Daoy (cell line): Measurements from ENCODE around the gene PRSS53. TPM values are rescaled to one million over a fixed set of nuclear protein-coding genes. Genes with fewer than 3 reads are reported as not detected.
"Not testable (repeated sequence)": the region's sequence is repeated elsewhere in the genome, so short reads cannot be mapped to it uniquely, and the experiment has no call there.

ENCODE experiments used
- DNase-seq: peaks from one replicate; pipeline ENCODE4 v3.0.0-alpha.2; 2015; ENCODE audit warnings: low read depth
- total RNA-seq: library from RNA; depleted of rRNA; stranded (reverse); fragments of >200 nt; shearing (Covaris generic); gene quantifications from 2 replicates; pipeline ENCODE4 v1.2.3, GENCODE V29; 2014

The PRSS53 gene
- total RNA-seq, 1 experiment from 2014 or later, result 1.2 TPM

DNA sequence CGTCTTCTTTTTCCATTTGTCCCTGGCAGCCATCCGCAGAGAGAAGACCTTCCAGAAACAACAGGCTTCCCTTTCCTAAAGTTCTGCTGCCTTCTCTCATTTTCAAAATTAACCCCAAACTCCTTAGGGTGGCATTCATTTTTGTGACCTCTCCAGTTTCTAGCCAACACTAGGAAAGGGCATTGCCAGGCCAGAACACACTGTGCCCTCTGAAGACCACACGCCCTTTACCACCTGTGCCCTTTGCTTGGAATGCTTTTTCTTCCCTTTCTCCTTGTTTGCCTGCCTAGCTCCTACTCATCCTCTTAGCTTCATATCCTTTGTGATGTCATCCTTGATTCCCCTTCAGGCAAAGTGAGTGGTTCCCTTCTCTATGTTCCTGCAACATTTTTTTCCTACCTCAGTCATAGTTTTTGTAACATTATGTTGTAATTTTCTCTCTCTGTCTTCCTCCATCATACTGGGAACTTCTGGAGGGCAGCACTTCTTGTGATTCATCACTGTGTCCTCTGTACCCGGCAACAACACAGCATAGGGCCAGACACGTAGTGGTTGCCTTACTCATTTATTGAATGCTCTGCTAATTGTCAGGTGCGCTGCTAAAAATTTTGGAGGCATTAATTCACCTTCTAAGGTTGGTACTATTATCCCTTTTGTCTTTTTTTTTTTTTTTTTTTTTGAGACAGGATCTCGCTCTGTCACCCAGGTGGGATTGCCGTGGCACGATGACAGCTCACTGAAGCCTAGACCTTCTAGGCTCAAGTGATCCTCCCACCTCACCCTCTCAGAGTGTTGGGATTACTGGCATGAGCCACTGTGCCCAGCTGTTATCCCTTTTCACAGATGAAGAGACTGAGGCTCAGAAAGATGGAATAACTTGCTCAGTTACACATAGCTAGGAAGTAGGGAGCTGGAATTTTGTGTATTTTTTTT is 29.7 kb upstream of the PRSS53 start:
- no peak for DNase-seq

DNA sequence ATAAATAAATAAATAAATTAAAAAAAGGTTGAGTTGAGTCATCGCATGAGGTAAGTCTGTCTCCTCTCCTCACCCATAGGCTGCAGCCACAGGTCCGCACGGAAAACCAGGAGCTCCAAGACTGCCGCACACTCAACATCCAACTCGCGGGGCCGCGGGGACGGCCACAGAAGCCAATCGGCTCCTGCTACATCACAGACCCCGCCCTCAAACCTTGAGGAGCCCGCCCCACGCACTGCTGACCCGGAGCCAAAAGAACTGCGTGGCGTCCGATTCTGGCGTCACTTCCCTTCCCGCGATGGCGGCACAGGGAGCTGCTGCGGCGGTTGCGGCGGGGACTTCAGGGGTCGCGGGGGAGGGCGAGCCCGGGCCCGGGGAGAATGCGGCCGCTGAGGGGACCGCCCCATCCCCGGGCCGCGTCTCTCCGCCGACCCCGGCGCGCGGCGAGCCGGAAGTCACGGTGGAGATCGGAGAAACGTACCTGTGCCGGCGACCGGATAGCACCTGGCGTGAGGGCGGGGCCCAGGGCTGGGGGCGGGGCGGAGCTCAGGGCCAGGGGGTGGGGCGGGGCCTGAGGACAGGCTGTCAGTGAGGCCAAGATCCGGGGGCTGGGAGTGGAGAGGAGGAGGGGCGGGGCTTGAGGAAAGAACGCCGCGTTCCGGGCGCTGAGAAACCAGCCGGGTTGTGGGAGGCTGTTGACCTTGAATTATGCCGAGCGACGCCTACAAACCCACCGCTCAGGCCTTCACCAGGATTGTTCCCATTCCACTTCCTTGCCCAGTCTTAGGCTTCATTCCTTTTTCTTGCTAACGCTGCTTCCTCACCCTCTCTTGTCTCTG is 28.9 kb upstream of the PRSS53 start, which contains the start of gene KAT8:
Gene KAT8 (plus strand): TSS at position 281 of the 839 bp plus-strand sequence. CDS start 18 bp downstream, at position 299.
- peak; percentile 98 for DNase-seq

DNA sequence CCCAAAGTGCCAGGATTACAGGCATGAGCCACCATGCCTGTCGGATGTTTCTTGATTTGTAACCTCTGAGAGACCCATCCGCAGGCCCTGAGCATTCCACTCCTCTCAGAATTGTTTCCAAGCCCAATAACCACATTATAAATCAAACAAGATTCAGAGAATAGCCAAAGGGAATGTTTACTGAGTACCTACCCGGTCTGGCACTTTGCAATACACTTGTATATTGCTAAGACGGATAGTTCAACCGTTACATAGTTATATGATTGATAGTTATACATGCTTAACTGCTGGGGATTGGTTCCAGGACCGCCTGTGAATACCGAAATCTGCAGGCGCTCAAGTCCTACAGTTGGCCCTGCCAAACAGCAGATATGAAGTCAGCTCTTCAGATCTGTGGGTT is 25.7 kb upstream of the PRSS53 start:
- no peak for DNase-seq

DNA sequence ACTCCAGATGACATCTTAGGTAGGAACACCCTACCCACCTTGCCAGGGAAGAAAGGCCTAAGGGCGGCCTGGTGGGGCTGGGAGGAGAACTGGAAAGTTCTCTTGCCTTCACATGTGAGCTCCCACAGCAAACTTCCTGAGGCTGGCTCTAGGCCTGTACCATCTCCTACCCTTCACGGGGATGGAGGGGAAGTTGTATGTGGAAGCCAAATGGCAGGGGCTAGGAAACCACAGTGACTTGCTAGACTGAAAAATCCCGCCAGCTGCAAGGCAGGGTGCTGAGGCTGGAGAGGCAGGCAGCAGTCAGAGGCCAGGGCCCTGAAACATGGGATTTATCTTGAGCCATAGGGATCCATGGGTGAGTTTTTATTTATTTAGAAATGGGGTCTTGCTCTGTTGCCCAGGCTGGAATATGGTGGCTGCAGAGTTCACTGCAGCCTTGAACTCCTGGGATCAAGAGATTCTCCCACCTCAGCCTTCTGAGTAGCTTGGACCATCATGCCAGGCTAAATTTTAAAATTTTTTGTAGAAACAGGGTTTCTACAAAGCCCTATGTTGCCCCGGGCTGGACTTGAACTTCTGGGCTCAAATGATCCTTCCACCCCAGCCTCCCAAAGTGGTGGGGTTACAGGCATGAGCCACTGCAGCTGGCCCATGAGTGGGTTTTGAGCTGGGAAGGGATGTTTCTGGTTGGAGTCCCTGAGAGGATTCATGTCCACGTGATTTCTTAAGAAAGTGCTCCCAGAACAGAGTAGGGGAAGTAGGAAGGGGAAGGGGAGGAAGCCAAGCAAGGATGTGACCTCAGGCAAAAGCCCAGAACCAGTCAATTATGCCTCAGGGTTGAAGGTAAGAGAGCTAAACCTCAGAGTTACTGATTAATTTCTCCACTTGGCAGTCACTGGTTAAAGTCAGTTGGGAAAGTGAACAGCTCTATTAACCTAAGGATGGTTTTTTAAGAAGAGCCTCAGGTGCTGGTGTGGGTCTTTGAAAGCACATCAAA is 24.7 kb upstream of the PRSS53 start:
- no peak for DNase-seq

DNA sequence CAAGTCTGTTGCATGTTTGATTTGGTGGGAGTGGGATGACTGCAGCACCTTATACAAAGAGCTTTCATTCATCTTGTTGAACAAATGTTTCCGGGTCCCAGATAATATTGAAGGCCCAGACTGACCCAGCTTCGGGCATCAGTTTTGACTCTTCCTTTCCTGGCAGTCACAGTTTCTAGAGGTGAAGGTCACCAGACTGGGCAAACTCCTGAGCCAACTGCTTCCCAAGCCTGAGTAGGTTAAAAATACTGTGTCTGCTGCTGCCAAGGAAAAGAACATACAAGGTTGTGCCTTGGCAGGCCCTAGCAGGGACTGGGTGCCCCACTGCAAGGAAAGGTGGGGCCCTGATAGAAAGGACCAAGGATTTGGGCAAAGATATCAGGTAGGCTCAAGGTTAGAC is 24.0 kb upstream of the PRSS53 start:
- DNase-seq, result no peak

DNA sequence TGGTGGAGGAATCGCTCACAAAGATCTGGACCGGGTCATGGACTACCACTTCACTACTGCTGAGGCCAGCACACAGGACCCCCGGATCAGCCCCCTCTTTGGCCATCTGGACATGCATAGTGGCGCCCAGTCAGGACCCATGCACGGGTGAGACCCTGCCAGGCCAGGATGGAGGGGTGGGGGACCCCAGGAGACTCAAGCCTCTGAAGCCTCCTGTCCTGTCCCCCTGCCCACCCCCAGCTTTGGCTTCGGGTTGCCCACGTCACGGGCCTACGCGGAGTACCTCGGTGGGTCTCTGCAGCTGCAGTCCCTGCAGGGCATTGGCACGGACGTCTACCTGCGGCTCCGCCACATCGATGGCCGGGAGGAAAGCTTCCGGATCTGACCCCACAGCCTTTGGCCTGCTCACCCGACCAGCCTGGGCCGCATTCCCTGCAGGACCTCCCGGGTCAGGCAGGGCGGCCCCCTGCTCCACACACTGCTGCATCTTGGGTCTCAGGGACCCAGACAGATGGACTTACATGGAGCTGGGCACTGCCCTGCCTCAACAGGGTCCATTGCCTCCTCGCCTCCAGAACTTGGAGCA is 23.2 kb upstream of the PRSS53 start:
- DNase-seq, result no peak

DNA sequence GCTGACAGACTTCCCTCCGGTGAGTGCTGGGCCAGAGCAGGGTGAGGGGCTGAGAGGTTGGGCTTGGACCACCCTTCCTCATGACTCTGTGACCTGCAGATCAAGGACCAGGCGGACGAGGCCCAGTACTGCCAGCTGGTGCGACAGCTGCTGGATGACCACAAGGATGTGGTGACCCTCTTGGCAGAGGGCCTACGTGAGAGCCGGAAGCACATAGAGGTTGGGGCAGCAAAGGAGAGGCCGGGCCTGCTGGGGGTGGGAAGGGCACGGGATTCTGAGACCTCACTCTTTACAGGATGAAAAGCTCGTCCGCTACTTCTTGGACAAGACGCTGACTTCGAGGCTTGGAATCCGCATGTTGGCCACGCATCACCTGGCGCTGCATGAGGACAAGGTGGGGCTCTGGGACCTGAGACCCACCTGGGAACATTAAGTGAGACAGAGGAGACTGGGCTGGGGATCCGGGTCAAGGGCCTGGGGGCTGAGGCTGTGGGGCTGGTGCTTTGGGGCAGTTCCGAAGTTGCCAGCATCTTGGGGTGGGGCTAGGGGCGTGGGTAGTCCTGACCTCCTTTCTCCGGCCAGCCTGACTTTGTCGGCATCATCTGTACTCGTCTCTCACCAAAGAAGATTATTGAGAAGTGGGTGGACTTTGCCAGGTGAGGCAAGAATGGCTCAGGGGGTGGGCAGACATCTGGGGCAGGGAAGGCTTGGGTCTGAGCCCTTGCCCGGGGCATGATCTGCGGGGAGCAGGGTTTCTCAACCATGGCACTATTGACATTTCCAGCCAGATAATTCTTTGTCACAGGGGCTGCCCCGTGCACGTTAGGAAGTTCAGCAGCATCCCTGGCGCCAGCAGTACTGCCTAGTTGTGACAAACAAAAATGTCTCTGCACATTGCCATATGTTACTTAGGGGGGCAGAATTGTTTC is 21.6 kb upstream of the PRSS53 start:
- DNase-seq, result no peak

DNA sequence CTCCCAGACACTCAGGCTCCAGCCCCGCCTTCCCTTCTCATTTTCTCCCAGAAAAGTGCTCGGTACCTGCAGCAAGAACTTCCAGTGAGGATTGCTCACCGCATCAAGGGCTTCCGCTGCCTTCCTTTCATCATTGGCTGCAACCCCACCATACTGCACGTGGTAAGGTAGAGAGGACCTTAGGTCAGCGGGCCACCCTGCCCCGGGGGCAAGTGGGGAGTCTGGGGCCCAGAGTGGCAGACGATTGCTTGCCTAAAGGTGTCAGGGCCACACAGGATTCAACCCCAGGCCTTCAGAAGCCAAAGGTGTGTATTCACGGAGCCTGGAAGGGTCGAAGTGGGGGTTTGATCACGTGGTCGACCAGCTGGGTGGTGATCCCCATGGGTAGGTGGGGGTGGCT is 20.9 kb upstream of the PRSS53 start:
- no peak for DNase-seq

DNA sequence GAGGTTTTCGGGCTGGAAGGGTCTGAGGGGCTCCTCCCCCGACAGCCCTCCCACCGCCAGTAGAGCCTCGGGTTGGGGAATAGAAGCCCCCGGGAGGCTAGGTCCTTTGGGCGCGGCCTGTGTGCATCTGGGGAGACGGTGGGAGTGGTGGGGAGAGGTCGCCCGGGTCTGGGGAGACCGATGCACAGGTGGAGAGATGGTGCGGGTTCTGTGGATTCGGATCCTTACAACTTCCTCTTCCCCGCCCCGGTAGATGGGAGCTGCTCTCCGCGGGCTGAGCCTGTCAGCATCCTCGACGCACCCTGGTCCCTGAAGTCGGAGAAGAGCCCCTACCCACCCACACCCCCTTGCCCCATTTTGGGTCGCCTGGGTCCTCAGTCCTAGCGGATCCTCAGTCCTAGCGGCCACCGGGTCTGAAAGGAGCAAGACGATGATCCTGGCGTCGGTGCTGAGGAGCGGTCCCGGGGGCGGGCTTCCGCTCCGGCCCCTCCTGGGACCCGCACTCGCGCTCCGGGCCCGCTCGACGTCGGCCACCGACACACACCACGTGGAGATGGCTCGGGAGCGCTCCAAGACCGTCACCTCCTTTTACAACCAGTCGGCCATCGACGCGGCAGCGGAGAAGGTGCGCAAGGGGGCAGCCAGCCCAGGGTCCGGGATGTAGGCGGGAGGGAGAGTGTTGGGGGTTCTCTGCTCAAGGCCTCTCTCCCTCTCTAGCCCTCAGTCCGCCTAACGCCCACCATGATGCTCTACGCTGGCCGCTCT is 20.2 kb upstream of the PRSS53 start:
- no peak for DNase-seq

DNA sequence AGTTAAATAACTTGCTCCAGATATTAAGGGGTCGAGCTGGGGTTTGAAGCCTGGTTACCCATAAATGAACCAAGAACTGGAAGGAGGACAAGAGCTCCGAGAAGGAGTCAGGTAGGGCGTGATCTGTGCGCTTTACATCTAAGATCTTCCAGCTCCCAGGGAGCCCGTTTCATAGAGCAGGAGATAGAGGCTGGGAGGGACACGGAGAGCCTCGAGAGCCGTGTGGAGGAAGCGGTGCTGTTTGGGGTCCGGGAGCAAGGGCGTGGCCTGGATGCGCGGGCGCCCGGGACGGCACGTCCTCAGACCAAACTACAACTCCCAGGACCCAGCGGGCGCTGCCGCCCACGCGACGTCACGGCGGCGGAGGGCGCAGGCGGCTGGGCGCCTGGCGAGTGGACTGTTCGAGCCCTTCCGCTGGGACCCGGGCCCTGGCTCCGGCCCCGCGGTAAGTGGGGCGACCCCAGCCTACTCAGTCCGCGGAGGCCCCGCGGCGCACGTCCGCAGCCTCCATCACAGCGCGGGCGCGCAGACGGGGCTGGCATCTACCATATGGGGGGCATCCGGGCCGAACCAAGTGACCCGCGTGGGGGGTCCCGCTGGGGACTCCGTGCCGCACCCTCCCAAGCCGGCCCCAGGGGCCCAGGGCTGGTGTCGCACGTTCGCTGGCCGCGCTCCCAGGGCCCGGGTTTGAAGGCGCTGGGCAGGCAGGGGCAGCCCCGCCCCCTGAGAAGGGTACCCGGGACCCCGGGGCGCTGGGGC is 19.5 kb upstream of the PRSS53 start, which contains the start of gene BCKDK:
Gene BCKDK (plus strand): TSS at position 352 of the 759 bp plus-strand sequence. CDS start 838 bp downstream, outside the sequence.
- DNase-seq, result peak; percentile 80

DNA sequence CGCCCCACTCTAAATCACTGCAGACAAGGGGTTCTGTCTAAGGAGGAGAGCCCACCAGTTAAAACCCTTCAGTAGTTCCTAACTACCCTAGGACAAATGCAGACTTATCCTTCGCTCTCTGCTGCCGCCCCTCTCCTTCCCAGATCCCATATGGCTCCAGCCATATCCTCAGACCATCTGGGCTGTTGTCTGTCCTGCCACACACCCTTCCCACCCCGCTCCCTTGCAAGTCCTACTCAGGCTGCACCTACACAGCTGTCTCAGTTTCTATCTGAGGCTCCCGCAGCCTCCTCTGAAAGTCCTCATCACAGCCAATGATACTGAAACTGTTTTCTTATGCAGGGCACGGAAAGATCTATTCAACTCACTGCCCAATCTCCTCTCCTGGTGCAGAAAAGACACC is 18.7 kb upstream of the PRSS53 start:
- no peak for DNase-seq

DNA sequence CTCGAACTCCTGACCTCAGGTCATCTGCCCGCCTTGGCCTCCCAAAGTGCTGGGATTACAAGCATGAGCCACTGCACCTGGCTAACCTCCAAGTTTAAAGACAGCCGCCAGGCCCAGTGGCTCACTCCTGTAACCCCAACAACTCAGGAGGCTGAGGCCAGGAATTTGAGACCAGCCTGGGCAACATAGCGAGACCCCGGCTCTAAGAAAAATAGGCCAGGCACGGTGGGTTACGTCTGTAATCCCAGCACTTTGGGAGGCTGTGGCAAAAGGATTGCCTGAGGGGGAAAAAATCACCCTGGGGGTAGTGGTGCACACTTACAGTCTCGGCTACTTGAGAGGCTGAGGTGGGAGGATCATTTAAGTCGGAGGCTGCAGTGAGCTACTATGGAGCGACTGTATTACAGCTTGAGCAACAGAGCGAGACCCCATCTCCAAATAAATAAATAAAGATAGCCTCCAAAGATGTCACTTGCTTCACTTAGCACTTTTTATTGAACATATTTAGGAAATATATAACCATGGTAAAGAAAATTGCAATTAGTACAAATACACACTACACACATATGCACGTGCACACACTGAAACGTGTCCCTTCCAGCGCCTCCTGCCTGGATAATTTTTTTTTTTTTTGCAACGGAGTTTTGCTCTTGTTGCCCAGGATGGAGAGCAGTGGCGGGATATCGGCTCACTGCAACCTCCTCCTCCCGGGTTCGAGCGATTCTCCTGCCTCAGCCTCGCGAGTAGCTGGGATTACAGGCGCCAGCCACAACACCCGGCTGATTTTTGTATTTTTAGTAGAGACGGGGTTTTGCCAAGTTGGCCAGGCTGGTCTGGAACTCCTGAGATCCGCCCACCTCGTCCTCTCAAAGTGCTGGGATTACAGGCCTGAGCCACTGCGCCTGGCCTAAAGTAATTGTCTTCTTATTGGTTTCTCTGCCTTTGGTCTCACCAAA is 18.0 kb upstream of the PRSS53 start:
- no peak for DNase-seq

DNA sequence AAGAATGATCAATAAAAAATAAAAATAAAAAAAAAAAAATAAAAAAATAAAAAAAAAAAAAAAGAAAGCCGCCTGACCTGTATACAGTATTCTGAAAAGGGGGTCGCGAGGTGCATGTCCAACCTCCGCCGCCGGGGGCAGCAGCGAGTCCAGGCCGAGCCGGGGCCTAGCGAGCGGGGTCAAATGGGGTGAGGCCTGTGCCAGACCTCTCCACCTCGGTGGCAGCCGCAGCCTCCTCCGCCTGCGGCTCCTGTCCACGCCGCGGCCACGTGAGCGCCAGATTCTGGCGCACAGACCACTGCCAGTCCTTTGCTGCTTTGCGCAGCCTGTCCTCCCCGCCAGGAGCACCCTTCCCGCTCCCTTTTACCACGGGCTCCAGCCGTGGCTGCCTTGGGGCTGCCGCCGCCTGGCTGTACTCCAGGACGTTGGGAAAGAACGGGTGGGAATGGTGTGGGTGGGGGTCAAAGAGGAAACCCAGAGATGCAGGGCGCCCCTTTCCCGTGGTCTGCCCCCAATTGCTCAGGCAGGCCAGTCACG is 17.0 kb upstream of the PRSS53 start:
- DNase-seq, result peak; percentile 64

DNA sequence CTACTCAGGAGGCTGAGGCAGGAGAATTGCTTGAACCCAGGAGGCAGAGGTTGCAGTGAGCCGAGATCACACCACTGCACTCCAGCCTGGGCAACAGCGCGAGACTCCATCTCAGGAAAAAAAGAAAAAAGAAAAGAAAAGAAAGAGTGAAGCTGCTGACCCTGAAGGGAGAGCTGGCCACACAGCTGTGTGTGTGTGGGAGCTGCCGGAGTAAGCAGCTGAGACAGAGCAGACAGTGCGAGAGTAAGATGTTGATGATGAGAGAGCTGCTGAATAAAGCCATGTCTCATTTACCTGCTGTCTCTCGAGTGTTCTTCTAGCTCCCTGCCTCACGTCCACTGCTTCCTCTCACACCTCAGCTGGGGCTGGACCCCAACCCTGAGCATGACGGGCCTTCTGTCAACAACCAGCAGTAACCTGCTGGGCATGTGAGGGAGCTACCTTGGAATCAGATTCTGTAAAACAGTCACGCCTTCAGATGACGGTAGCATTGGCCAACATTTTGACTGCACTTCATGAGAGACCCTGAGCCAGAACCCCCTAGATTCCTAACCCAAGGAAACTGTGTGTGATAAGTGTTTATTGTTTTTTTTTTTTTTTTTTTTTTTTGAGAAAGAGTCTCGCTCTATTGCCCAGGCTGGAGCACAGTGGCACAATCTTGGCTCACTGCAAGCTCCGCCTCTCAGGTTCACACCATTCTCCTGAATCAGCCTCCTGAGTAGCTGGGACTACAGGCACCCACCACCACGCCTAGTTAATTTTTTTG is 12.3 kb upstream of the PRSS53 start:
- DNase-seq, result not testable (repeated sequence)

DNA sequence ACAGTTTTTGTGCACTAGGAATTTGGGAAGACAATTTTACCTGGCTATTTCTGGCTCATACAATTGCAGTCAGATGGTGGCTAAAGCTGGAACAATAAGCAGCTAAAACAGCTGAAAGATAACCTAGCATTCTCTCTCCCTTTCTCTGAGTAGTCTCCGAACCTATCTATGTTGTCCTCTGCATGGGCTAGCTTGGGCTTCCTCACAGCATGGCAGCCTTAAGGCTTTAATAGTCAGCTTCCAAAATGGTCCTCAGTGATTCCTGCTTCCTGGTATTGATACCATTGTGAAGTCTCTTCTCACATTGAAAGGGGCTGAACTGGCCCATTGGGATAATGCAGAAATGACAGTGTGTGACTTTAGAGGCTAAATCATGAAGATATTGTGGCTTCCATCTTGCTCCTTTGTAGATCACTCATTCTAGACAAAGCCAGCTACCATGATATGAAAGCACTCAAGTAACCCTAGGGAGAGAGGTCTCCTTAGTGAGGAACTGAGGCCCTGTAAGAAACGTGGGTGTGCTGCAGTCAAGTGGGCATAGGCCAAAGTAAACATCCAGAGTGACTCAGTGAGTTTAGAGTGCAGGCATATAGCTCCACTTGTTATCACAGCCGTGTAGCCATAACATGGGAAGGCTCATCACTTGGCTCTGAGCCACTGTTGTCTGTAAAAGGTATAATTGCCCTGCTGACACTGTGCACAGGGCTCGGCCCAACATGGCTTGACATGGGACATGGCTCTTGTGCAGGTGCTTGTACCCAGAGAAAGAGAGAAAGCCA is 11.3 kb upstream of the PRSS53 start:
- peak; percentile 60 for DNase-seq
